PC-9 (cell line): ENCODE results near the gene GABRE. TPM values are rescaled to one million over a fixed set of nuclear protein-coding genes. Genes with fewer than 3 reads are reported as not detected.
A peak's percentile ranks its signal among the peaks of the same experiment; 100 is the strongest.

Source experiments
- BruUV-seq: library from RNA; stranded (reverse); fragments of 400-500 nt; replicated peaks from 2 replicates; lab custom pipeline; 2021; lab: Mats Ljungman, UMichigan
- CTCF ChIA-PET: fragments of 300-600 bp; sonication (Branson Sonifier 250); formaldehyde crosslinking; loops from one replicate; lab custom pipeline; 2022; ENCODE audit warnings: antibody characterized with exemption; lab: Charles Lee
- POLR2A ChIA-PET: fragments of 300-600 bp; sonication (Branson Sonifier 250); formaldehyde crosslinking; loops from one replicate; lab custom pipeline; 2022; ENCODE audit warnings: antibody characterized with exemption; ENCODE audit not compliant: unreplicated experiment; lab: Charles Lee
- DNase-seq, 2 experiments: peaks; one replicate each; pipeline versions ENCODE4 v3.0.0 to v3.0.0-alpha.2; 2015 to 2022; ENCODE audit warnings: mixed read lengths in 1 of 2
- H2AFZ ChIP-seq: fragments of 200-600 bp; sonication (generic); 2 replicates; pipeline ENCODE4 v1.8.1; 2017; ENCODE audit warnings: antibody characterized with exemption
- H3F3A ChIP-seq: fragments of 200-600 bp; sonication (generic); 2 replicates; pipeline ENCODE4 v1.8.1; 2017; ENCODE audit warnings: antibody characterized with exemption, mild to moderate bottlenecking, low read depth; ENCODE audit not compliant: insufficient read depth
- H3K27ac ChIP-seq: fragments of 200-600 bp; sonication (generic); 2 replicates; pipeline ENCODE4 v1.6.1; 2016; ENCODE audit warnings: mixed run types
- H3K27me3 ChIP-seq: fragments of 200-600 bp; sonication (generic); 2 replicates; pipeline ENCODE4 v1.6.1; 2016; ENCODE audit warnings: low read depth, mixed run types; ENCODE audit not compliant: insufficient read depth
- H3K36me3 ChIP-seq: fragments of 200-600 bp; sonication (generic); 2 replicates; pipeline ENCODE4 v1.6.1; 2016; ENCODE audit warnings: low read depth, mixed run types
- H3K4me1 ChIP-seq: fragments of 200-600 bp; sonication (generic); replicated peaks from 2 replicates; pipeline ENCODE4 v1.6.1; 2016; ENCODE audit warnings: mixed run types; ENCODE audit not compliant: insufficient read depth
- H3K4me2 ChIP-seq: fragments of 200-600 bp; sonication (generic); 2 replicates; pipeline ENCODE4 v1.6.1; 2017; ENCODE audit warnings: mixed run types
- H3K4me3 ChIP-seq: fragments of 200-600 bp; sonication (generic); 2 replicates; pipeline ENCODE4 v1.6.1; 2016; ENCODE audit warnings: mixed run types
- H3K79me2 ChIP-seq: fragments of 200-600 bp; sonication (generic); 2 replicates; pipeline ENCODE4 v1.6.1; 2017; ENCODE audit warnings: low read depth, mixed run types
- H3K9me2 ChIP-seq: fragments of 200-600 bp; sonication (generic); 2 replicates; pipeline ENCODE4 v1.8.1; 2017; ENCODE audit warnings: mild to moderate bottlenecking; ENCODE audit not compliant: insufficient read depth
- H3K9me3 ChIP-seq: fragments of 200-600 bp; sonication (generic); 2 replicates; pipeline ENCODE4 v1.8.1; 2016; ENCODE audit warnings: low read depth; ENCODE audit not compliant: insufficient read depth
- H4K20me1 ChIP-seq: fragments of 200-600 bp; sonication (generic); 2 replicates; pipeline ENCODE4 v1.8.1; 2017; ENCODE audit not compliant: insufficient read depth
- EZH2 ChIP-seq: fragments of 200-600 bp; sonication (generic); IDR thresholded peaks from 2 replicates; pipeline ENCODE4 v1.8.0; 2017; ENCODE audit warnings: antibody characterized with exemption, low read depth
- intact Hi-C: fragments of 100-400 bp; cut with micrococcal nuclease; formaldehyde crosslinking; loops from one replicate; pipeline ENCODE4 v1.10.0; 2022; ENCODE audit not compliant: unreplicated experiment
- total RNA-seq: library from RNA; stranded (reverse); gene quantifications from 2 replicates; pipeline ENCODE4 v1.2.3, GENCODE V29; 2021
- TF ChIP-seq, protein P1 (sequence below): fragments of 200-600 bp; sonication (generic); conservative IDR thresholded peaks from 2 replicates; pipeline ENCODE4 v1.6.1; 2017; ENCODE audit warnings: mixed run types, antibody characterized with exemption, mild to moderate bottlenecking, moderate library complexity

The GABRE gene
- total RNA-seq, 1 experiment from 2014 or later: 24.5 TPM

- H3K9me3 ChIP-seq: no peaks in the 10 kb centered on the region
- peaks cover 8% of the 10 kb centered on the region; the same call in 1 of the 2 replicates for H3K4me1 ChIP-seq
- H3F3A ChIP-seq: no peaks in the 10 kb centered on the region; the same call in 1 of the 2 replicates
- no peaks in the 10 kb centered on the region for H3K9me2 ChIP-seq
- no TSS peak for BruUV-seq
- no peak overlapping the region for H2AFZ ChIP-seq
- intact Hi-C loops: no loop called here
- H3K79me2 ChIP-seq: no peaks in the 10 kb centered on the region
- H3K27ac ChIP-seq: no peak overlapping the region
- ChIA-PET CTCF (no interaction called here), POLR2A (no interaction called here)
- no peaks in the 10 kb centered on the region for H3K36me3 ChIP-seq
- no peak overlapping the region for H3K4me2 ChIP-seq
- H3K4me3 ChIP-seq: no peak overlapping the region
- no peak for DNase-seq
- H3K27me3 ChIP-seq: no peaks in the 10 kb centered on the region
- TF ChIP-seq, protein P1, sequence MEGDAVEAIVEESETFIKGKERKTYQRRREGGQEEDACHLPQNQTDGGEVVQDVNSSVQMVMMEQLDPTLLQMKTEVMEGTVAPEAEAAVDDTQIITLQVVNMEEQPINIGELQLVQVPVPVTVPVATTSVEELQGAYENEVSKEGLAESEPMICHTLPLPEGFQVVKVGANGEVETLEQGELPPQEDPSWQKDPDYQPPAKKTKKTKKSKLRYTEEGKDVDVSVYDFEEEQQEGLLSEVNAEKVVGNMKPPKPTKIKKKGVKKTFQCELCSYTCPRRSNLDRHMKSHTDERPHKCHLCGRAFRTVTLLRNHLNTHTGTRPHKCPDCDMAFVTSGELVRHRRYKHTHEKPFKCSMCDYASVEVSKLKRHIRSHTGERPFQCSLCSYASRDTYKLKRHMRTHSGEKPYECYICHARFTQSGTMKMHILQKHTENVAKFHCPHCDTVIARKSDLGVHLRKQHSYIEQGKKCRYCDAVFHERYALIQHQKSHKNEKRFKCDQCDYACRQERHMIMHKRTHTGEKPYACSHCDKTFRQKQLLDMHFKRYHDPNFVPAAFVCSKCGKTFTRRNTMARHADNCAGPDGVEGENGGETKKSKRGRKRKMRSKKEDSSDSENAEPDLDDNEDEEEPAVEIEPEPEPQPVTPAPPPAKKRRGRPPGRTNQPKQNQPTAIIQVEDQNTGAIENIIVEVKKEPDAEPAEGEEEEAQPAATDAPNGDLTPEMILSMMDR: no peak
- no peak for TF ChIP-seq EZH2
- no peaks in the 10 kb centered on the region for H4K20me1 ChIP-seq
Measured at GRCh38 chrX:151997539-151997938, 23.1 kb upstream of the GABRE start.

DNA sequence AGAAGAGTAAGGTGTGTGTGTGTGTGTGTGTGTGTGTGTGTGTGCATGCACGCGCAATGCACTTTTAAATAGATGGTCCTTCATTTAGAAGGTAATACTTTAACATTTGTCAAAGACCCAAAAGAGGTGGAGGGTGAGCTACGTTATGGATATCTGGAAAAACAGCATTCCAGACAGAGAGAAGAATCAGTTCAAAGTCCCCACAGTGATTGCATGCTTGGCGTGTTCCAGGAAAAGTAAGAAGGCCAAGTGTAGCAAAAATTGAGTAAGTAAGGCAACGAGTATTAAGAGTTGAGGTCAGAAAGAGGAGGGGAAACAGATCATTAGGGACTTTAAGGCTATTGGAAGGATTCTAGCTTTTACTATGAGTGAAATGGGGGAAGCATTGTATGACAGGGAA, 21.9 kb upstream of the GABRE start:
- ChIA-PET CTCF (no interaction called here), POLR2A (no interaction called here)
- Histone ChIP-seq H3K4me1 (peaks cover 8% of the 10 kb centered on the region; the same call in 1 of the 2 replicates), H3K4me2 (no peak overlapping the region), H4K20me1 (no peaks in the 10 kb centered on the region), H3K79me2 (no peaks in the 10 kb centered on the region), H3K4me3 (no peak overlapping the region), H3K27ac (no peak overlapping the region), H3K9me3 (no peaks in the 10 kb centered on the region), H3K9me2 (no peaks in the 10 kb centered on the region), H3K27me3 (no peaks in the 10 kb centered on the region), H3K36me3 (no peaks in the 10 kb centered on the region), H2AFZ (no peak overlapping the region), H3F3A (no peaks in the 10 kb centered on the region; the same call in 1 of the 2 replicates)
- intact Hi-C loops: no loop called here
- no peak for DNase-seq
- no TSS peak for BruUV-seq
- TF ChIP-seq, protein P1: no peak
- TF ChIP-seq EZH2: no peak

- Histone ChIP-seq H3K79me2 (no peaks in the 10 kb centered on the region), H2AFZ (no peak overlapping the region), H3K4me2 (no peak overlapping the region), H4K20me1 (no peaks in the 10 kb centered on the region), H3K4me1 (peaks cover 8% of the 10 kb centered on the region; the same call in 1 of the 2 replicates), H3K9me3 (no peaks in the 10 kb centered on the region), H3K27me3 (no peaks in the 10 kb centered on the region), H3K27ac (no peak overlapping the region), H3F3A (no peaks in the 10 kb centered on the region; the same call in 1 of the 2 replicates), H3K9me2 (no peaks in the 10 kb centered on the region), H3K36me3 (no peaks in the 10 kb centered on the region), H3K4me3 (no peak overlapping the region)
- BruUV-seq: no TSS peak
- TF ChIP-seq EZH2: no peak
- TF ChIP-seq, protein P1: no peak
- ChIA-PET CTCF (no interaction called here), POLR2A (no interaction called here)
- intact Hi-C loops: no loop called here
- peak in 1 of 2 experiments; percentile 64 for DNase-seq
Measured at GRCh38 chrX:151994476-151994875, 20.0 kb upstream of the GABRE start.
